GM18909 (cell line): ENCODE results near the gene DEK.
A peak's percentile ranks its signal among the peaks of the same experiment; 100 is the strongest.
"Not testable (repeated sequence)": the region's sequence is repeated elsewhere in the genome, so short reads cannot be mapped to it uniquely, and the experiment has no call there.

Experiments
- ATAC-seq: cut with Tn5 transposase; IDR thresholded peaks from one replicate; pipeline ENCODE4 v1.9.1; 2021; ENCODE audit warnings: mild to moderate bottlenecking; ENCODE audit not compliant: unreplicated experiment, poor library complexity

Gene DEK

GRCh38 chr6:18241208-18242038, 22.9 kb downstream of the DEK start:
- no peak for ATAC-seq

- ATAC-seq = no peak
Observed at GRCh38 chr6:18240230-18240629, 24.1 kb downstream of the DEK start.

GRCh38 chr6:18237167-18237566, 27.2 kb downstream of the DEK start:
- no peak for ATAC-seq

- ATAC-seq = no peak
Observed at GRCh38 chr6:18235524-18235923, 28.8 kb downstream of the DEK start.

GRCh38 chr6:18234564-18234963, 29.8 kb downstream of the DEK start:
- ATAC-seq = no peak

- ATAC-seq = not testable (repeated sequence)
Observed at GRCh38 chr6:18233770-18234169, 30.6 kb downstream of the DEK start.

DNA sequence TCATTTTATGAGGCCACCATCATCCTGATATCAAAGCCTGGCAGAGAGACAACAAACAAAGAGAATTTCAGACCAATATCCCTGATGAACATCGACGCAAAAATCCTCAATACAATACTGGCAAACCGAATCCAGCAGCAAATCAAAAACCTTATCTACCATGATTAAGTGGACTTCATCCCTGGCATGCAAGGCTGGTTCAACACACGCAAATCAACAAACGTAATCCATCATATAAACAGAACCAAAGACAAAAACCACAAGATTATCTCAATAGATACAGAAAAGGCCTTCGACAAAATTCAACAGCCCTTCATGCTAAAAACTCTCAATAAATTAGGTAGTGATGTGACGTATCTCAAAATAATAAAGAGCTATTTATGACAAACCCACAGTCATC, 32.5 kb downstream of the DEK start:
- ATAC-seq = not testable (repeated sequence)

DNA sequence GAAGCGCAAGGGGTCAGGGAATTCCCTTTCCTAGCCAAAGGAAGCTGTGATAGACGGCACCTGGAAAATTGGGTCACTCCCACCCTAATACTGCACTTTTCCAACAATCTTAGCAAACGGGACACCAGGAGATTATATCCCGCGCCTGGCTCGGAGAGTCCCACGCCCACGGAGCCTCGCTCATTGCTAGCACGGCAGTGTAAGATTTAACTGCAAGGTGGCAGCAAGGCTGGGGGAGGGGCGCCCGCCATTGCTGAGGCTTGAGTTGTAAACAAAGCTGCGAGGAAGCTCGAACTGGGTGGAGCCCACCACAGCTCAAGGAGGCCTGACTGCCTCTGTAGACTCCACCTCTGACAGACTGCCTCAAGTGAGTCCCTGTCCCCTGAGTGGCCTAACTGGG, 35.7 kb downstream of the DEK start:
- ATAC-seq = not testable (repeated sequence)

DNA sequence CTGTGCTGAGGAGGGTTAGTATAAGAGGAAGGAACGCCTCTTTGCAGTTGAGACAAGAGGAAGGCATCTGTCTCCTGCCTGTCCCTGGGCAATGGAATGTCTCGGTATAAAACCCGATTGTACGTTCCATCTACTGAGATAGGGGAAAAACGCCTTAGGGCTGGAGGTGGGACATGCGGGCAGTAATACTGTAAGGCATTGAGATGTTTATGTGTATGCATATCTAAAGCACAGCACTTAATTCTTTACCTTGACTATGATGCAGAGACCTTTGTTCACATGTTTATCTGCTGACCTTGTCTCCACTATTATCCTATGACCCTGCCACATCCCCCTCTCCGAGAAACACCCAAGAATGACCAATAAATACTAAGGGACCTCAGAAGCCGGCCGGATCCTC, 37.2 kb downstream of the DEK start:
- ATAC-seq = not testable (repeated sequence)

GRCh38 chr6:18226451-18227105, 37.8 kb downstream of the DEK start:
- ATAC-seq = not testable (repeated sequence)

- no peak for ATAC-seq
Observed at GRCh38 chr6:18221288-18221615, 43.1 kb downstream of the DEK start.

GRCh38 chr6:18219591-18219990, 44.7 kb downstream of the DEK start:
- no peak for ATAC-seq

- ATAC-seq = no peak
Observed at GRCh38 chr6:18218233-18218632, 46.1 kb downstream of the DEK start.

DNA sequence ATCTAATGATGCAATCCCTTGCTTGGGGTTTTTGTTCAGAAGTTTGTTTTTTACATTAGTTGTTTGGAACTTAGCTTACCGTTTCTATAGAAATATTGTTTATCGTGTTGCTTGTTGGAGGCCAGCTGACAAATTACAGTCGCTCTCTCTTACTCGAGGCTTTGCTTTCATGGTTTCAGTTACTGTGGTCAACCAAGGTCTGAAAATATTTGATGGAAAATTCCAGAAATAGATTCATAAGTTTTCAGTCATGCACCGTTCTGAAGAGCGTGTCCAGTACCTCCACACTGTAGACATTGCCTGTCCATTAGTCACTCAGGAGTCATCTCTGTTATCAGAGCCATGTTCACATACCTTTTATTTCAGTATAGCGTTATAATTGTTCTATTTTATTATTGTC, 47.9 kb downstream of the DEK start:
- ATAC-seq = peak; percentile 44

GRCh38 chr6:18215436-18215835, 48.9 kb downstream of the DEK start:
- ATAC-seq = no peak

DNA sequence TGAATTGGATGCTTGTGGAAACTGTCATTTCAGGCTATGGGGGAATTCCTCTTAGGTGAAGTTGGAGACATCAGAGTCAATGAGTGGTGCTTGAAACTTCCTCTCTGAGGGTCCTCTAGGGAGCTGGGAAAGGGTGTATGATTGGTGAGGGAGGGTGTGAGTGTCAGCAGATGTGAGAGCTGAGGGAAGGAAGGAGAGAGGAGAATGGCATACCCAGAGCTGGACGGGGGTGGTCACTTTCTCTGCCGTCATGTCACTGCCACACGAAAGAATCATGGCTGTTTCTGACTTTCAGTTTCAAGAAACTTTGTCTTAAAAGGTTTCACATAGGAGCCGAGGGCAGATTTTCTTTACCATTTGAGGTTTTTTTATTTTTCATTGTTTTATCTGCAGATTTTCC, 50.3 kb downstream of the DEK start:
- peak; percentile 38 for ATAC-seq

DNA sequence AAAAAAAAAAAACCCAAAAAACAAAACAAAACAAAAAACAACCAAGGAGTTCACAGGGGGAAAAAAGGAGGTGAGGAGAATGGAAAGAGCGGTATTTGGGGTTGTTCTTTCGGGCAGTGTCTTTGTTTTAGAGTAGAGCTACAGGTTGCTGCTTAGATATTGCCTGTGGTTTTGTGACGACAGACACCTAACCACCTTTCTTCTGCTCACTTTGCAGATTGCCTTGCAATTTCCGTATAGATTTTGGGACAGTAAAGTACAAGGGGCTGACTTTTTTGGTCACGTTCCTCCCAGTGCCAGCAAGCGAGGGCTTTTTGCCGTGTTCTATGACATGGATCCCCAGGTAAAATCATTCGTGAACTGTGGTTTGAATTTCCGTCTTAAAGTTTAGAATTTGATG, 50.9 kb downstream of the DEK start:
- ATAC-seq = no peak

GRCh38 chr6:18212231-18212630, 52.1 kb downstream of the DEK start:
- ATAC-seq = no peak

DNA sequence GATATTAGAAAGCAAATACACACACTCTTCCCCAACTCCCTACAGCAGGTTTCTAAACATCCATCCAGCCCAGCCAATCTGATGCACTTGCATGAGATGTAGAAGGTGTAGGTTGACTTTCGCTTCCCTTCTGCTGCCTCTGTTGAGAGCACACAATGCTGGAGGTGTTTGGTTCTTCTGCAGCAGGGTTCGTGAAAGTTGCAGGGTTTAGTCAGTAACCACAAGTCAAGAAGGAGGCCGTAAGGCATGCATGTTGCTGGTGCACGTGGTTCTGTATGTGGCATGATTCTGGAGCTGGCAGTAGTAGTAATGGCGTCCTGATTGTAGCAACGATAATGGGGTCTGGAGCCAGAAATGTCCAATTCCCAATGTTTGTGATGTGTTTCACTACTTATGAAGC, 53.0 kb downstream of the DEK start:
- ATAC-seq = peak; percentile 93

- no peak for ATAC-seq
Observed at GRCh38 chr6:18210707-18211106, 53.6 kb downstream of the DEK start.

GRCh38 chr6:18209539-18210197, 54.7 kb downstream of the DEK start:
- no peak for ATAC-seq
